ENCODE data around the gene SUPT3H. TPM values are rescaled to one million over a fixed set of nuclear protein-coding genes. Genes with fewer than 3 reads are reported as not detected.

Gene SUPT3H
- total and polyA plus RNA-seq, 2 of the 8 experiments (the other 6 are each of a cell fraction or from before 2014, with no cell fraction given): 18.8 to 23.0 TPM

GRCh38 chr6:45082091-45082490 lies 295.6 kb downstream of the SUPT3H start:
- Histone ChIP-seq H2BK12ac (ENCODE audit: low read depth, low read length) (no peak overlapping the region), H3K27ac (ENCODE audit: low read depth, low read length) (no peak overlapping the region), H4K20me1 (replicated peaks in 1 of 2; ENCODE audit: control insufficient read depth in 1 of 2, insufficient read depth in 2 of 2, low read length in 2 of 2) (no peaks in the 10 kb centered on the region), H2BK120ac (replicated peaks; ENCODE audit: low read depth, low read length) (no peak overlapping the region), H3K4ac (replicated peaks; ENCODE audit: insufficient read length, low read depth, low read length) (no peak overlapping the region), H4K8ac (ENCODE audit: extremely low read depth, insufficient read depth, low read length) (no peak overlapping the region), H2BK15ac (ENCODE audit: low read length) (no peak overlapping the region), H3K18ac (ENCODE audit: extremely low read depth, low read length) (no peak overlapping the region), H2BK5ac (ENCODE audit: low read depth, low read length) (no peak overlapping the region), H3K27me3 (replicated peaks in 1 of 4; ENCODE audit: control insufficient read depth in 3 of 4, extremely low read depth in 1 of 4, insufficient read depth in 3 of 4, low read length in 3 of 4) (no peaks in the 10 kb centered on the region), H3K23me2 (ENCODE audit: low read depth, low read length) (no peaks in the 10 kb centered on the region), H3K36me3 (ENCODE audit: control insufficient read depth in 2 of 4, insufficient read depth in 4 of 4, low read length in 3 of 4) (no peaks in the 10 kb centered on the region), H3K79me2 (ENCODE audit: control insufficient read depth in 1 of 2, insufficient read depth in 2 of 2, low read length in 2 of 2) (no peaks in the 10 kb centered on the region), H3K56ac (replicated peaks; ENCODE audit: insufficient read length, low read depth, low read length) (no peak overlapping the region), H3K4me3 (ENCODE audit: extremely low read depth in 1 of 4, insufficient read depth in 2 of 4, low read depth in 3 of 4, low read length in 4 of 4) (no peak overlapping the region), H3K4me1 (replicated peaks in 1 of 4; ENCODE audit: control insufficient read depth in 3 of 4, insufficient read depth in 4 of 4, low read length in 3 of 4) (no peaks in the 10 kb centered on the region), H4K91ac (replicated peaks; ENCODE audit: insufficient read length, low read length) (no peak overlapping the region), H2AK5ac (ENCODE audit: low read depth, low read length) (no peak overlapping the region), H3K4me2 (ENCODE audit: insufficient read depth in 1 of 2, low read depth in 2 of 2, low read length in 2 of 2) (no peak overlapping the region), H3K9ac (replicated peaks in 1 of 4; ENCODE audit: extremely low read depth in 1 of 4, low read depth in 3 of 4, low read length in 3 of 4) (no peak overlapping the region), H3K9me3 (ENCODE audit: insufficient read depth in 2 of 2, low read depth in 1 of 2, low read length in 1 of 2) (peaks cover 0 to 5% of the 10 kb centered on the region in 2 experiments; a peak in 1 of 4 replicates), H3K79me1 (ENCODE audit: low read depth, low read length) (no peaks in the 10 kb centered on the region), H2BK20ac (ENCODE audit: low read length) (no peak overlapping the region), H2AFZ (ENCODE audit: low read length) (no peak overlapping the region), H4K5ac (ENCODE audit: insufficient read length, low read depth, low read length) (no peak overlapping the region), H3K23ac (ENCODE audit: insufficient read length) (no peak overlapping the region), H3K14ac (ENCODE audit: insufficient read length) (no peak overlapping the region)
- ChIA-PET POLR2A (ENCODE audit: partially characterized antibody) (no interaction called here), CTCF (ENCODE audit: partially characterized antibody) (no interaction called here)
- DNase-seq (ENCODE audit: low read depth in 1 of 2, low spot score in 2 of 2): no peak
- no peak for FAIRE-seq
- 94% methylated on average over 1 of the region's 1 CpG; no CpG with 5 or more reads in 1 of the 2 experiments for WGBS, 2 experiments (ENCODE audit: extremely low coverage in 1 of 2, insufficient coverage in 1 of 2, insufficient read length in 1 of 2, insufficient replicate concordance in 2 of 2, low coverage in 1 of 2, low lambda C conversion rate in 2 of 2, missing lambda C conversion rate in 1 of 2)
- TF ChIP-seq BACH1 (IDR thresholded peaks at IDR 0.05; ENCODE audit: low read length) (no peak), EP300 (IDR thresholded peaks at IDR 0.05; ENCODE audit: borderline replicate concordance in 1 of 2, low read depth in 2 of 2, low read length in 2 of 2) (no peak), RAD21 (IDR thresholded peaks at IDR 0.05 in 1 of 2, conservative IDR thresholded peaks at IDR 0.05 in 1 of 2; ENCODE audit: low read depth in 2 of 2, low read length in 2 of 2) (no peak), ATF2 (IDR thresholded peaks at IDR 0.05; ENCODE audit: low read length) (no peak), BRCA1 (IDR thresholded peaks at IDR 0.05; ENCODE audit: low read depth, low read length) (no peak), CREB1 (IDR thresholded peaks at IDR 0.05) (no peak), TCF12 (IDR thresholded peaks at IDR 0.05; ENCODE audit: low read depth, low read length) (no peak), KDM1A (IDR thresholded peaks at IDR 0.05; ENCODE audit: borderline replicate concordance, low read length) (no peak), SAP30 (IDR thresholded peaks at IDR 0.05; ENCODE audit: insufficient read depth, insufficient replicate concordance, low read length) (no peak), HDAC2 (IDR thresholded peaks at IDR 0.05; ENCODE audit: borderline replicate concordance in 1 of 2, low read depth in 2 of 2, low read length in 2 of 2) (no peak), SUZ12 (IDR thresholded peaks at IDR 0.05; ENCODE audit: low read length) (no peak), RNF2 (IDR thresholded peaks at IDR 0.05; ENCODE audit: borderline replicate concordance, low read depth, low read length, missing control alignments, poor library complexity, severe bottlenecking) (no peak)
